IMR-90 (cell line): ENCODE measurements around the gene SYCN. TPM values are rescaled to one million over a fixed set of nuclear protein-coding genes. Genes with fewer than 3 reads are reported as not detected.

Experiments used
- ATAC-seq: fragments of 200-7000 bp; cut with Tn5 transposase; 2 replicates; pipeline ENCODE4 v1.9.1; 2020; ENCODE audit warnings: low read depth, mild to moderate bottlenecking, moderate library complexity
- BruUV-seq: library from RNA; stranded (reverse); fragments of 400-500 nt; replicated peaks from 2 replicates; lab custom pipeline; 2021; lab: Mats Ljungman, UMichigan
- CTCF ChIA-PET: fragments of 300-600 bp; formaldehyde crosslinking; extraction: SDS; loops from one replicate; lab custom pipeline; 2021; ENCODE audit warnings: antibody characterized with exemption; lab: Yijun Ruan, JAX
- POLR2A ChIA-PET: fragments of 300-600 bp; sonication (Branson Sonifier 250); formaldehyde crosslinking; loops from one replicate; lab custom pipeline; 2022; ENCODE audit warnings: antibody characterized with exemption; ENCODE audit not compliant: unreplicated experiment; lab: Charles Lee
- DNase-seq: peaks from one replicate; pipeline ENCODE4 v3.0.0; 2013
- H2AFZ ChIP-seq: replicated peaks from 2 replicates; pipeline ENCODE3; 2013; ENCODE audit warnings: low read length, mild to moderate bottlenecking; ENCODE audit not compliant: poor library complexity
- H2AK5ac ChIP-seq: 2 replicates; pipeline ENCODE4 v1.6.1; 2013; ENCODE audit warnings: low read depth, low read length, inconsistent platforms
- H2AK9ac ChIP-seq: replicated peaks from 2 replicates; pipeline ENCODE3; 2013; ENCODE audit warnings: mild to moderate bottlenecking, low read depth, low read length, moderate library complexity; ENCODE audit not compliant: poor library complexity
- H2BK120ac ChIP-seq: 2 replicates; pipeline ENCODE4 v1.6.1; 2013; ENCODE audit warnings: low read depth, low read length, inconsistent platforms
- H2BK15ac ChIP-seq: 3 replicates; pipeline ENCODE4 v1.6.1; 2013; ENCODE audit warnings: low read depth, low read length, inconsistent platforms
- H2BK20ac ChIP-seq: 2 replicates; pipeline ENCODE4 v1.6.1; 2013; ENCODE audit warnings: low read depth, mild to moderate bottlenecking, inconsistent platforms, low read length, moderate library complexity
- H2BK5ac ChIP-seq: 2 replicates; pipeline ENCODE4 v1.6.1; 2013; ENCODE audit warnings: mild to moderate bottlenecking, low read depth, low read length, inconsistent platforms; ENCODE audit not compliant: poor library complexity, severe bottlenecking
- H3K14ac ChIP-seq: replicated peaks from 2 replicates; pipeline ENCODE4 v1.6.1; 2013; ENCODE audit warnings: low read depth, low read length, inconsistent platforms
- H3K18ac ChIP-seq: 2 replicates; pipeline ENCODE4 v1.6.1; 2013; ENCODE audit warnings: low read depth, low read length, control low read depth
- H3K23ac ChIP-seq: 2 replicates; pipeline ENCODE4 v1.6.1; 2013; ENCODE audit warnings: low read depth, low read length, inconsistent platforms
- H3K27ac ChIP-seq: 2 replicates; pipeline ENCODE4 v1.5.1; 2013; ENCODE audit warnings: mild to moderate bottlenecking, control low read depth, low read length; ENCODE audit not compliant: insufficient read depth
- H3K27me3 ChIP-seq: 2 replicates; pipeline ENCODE4 v1.6.1; 2013; ENCODE audit warnings: low read length; ENCODE audit not compliant: control insufficient read depth, insufficient read depth
- H3K36me3 ChIP-seq: 2 replicates; pipeline ENCODE4 v1.6.1; 2013; ENCODE audit warnings: low read length, mixed read lengths; ENCODE audit not compliant: control insufficient read depth, insufficient read depth
- H3K4ac ChIP-seq: 2 replicates; pipeline ENCODE4 v1.6.1; 2013; ENCODE audit warnings: low read depth, low read length, inconsistent platforms
- H3K4me1 ChIP-seq: 2 replicates; pipeline ENCODE4 v1.6.1; 2013; ENCODE audit warnings: low read length, mixed read lengths; ENCODE audit not compliant: control insufficient read depth, insufficient read depth
- H3K4me2 ChIP-seq: 2 replicates; pipeline ENCODE4 v1.6.1; 2013; ENCODE audit warnings: low read depth, mild to moderate bottlenecking, control low read depth, low read length, moderate library complexity
- H3K4me3 ChIP-seq: 2 replicates; pipeline ENCODE4 v1.5.1; 2013; ENCODE audit warnings: low read depth, mild to moderate bottlenecking, control low read depth, low read length, moderate library complexity; ENCODE audit not compliant: insufficient read depth
- H3K56ac ChIP-seq: 2 replicates; pipeline ENCODE4 v1.6.1; 2013; ENCODE audit warnings: low read length, inconsistent platforms; ENCODE audit not compliant: insufficient read depth; ENCODE audit errors: extremely low read depth
- H3K79me1 ChIP-seq, 2 experiments: 2 replicates each; pipeline ENCODE4 v1.6.1; 2013; ENCODE audit warnings: low read length in 2 of 2, inconsistent platforms in 1 of 2, low read depth in 1 of 2
- H3K9ac ChIP-seq: 2 replicates; pipeline ENCODE4 v1.6.1; 2013; ENCODE audit warnings: low read depth, low read length, control low read depth
- H3K9me1 ChIP-seq: 2 replicates; pipeline ENCODE4 v1.6.1; 2013; ENCODE audit warnings: low read length, inconsistent platforms; ENCODE audit not compliant: insufficient read depth
- H3K9me3 ChIP-seq: 2 replicates; pipeline ENCODE4 v1.6.1; 2013; ENCODE audit warnings: low read length; ENCODE audit not compliant: control insufficient read depth, insufficient read depth
- H4K20me1 ChIP-seq: 2 replicates; pipeline ENCODE4 v1.6.1; 2013; ENCODE audit warnings: low read length, inconsistent platforms; ENCODE audit not compliant: insufficient read depth
- H4K5ac ChIP-seq: 2 replicates; pipeline ENCODE4 v1.6.1; 2013; ENCODE audit warnings: mild to moderate bottlenecking, low read depth, low read length, control low read depth
- H4K8ac ChIP-seq, 2 experiments: 2 replicates each; pipeline ENCODE4 v1.6.1; 2013; ENCODE audit warnings: low read depth in 2 of 2, low read length in 2 of 2, control low read depth in 1 of 2, inconsistent platforms in 1 of 2
- H4K91ac ChIP-seq: 2 replicates; pipeline ENCODE4 v1.6.1; 2013; ENCODE audit warnings: low read depth, low read length, inconsistent platforms; ENCODE audit not compliant: insufficient read depth
- CHD1 ChIP-seq: IDR thresholded peaks from 2 replicates; pipeline ENCODE4 v1.6.1; 2012; ENCODE audit warnings: low read depth, low read length, improper control_type of control experiment
- MAZ ChIP-seq: IDR thresholded peaks from 2 replicates; pipeline ENCODE4 v1.6.1; 2012; ENCODE audit warnings: low read depth, mild to moderate bottlenecking, low read length, improper control_type of control experiment, moderate library complexity, borderline replicate concordance
- WGBS, 2 experiments: methylation state at CpG; one replicate each; pipeline versions ENCODE4 v1.1.5 to v1.1.7; 2013; ENCODE audit warnings: missing lambda C conversion rate in 2 of 2; ENCODE audit not compliant: insufficient read length in 1 of 2; ENCODE audit errors: extremely low coverage in 2 of 2; 5-methylcytosine and 5-hydroxymethylcytosine counted together
- dilution Hi-C: fragments of 300-500 bp; cut with HindIII; formaldehyde crosslinking; loops from one replicate; pipeline ENCODE4 v1.14.3; 2018; ENCODE audit warnings: low sequenced_read_pairs; ENCODE audit not compliant: unreplicated experiment
- in situ Hi-C: fragments of 300-500 bp; cut with MboI; formaldehyde crosslinking; loops from 3 replicates; pipeline ENCODE4 v1.14.3; 2019; ENCODE audit warnings: low sequenced_read_pairs, inconsistent platforms, mixed read lengths
- intact Hi-C: fragments of 100-400 bp; cut with micrococcal nuclease; formaldehyde crosslinking; loops from 2 replicates; pipeline ENCODE4 v1.10.0; 2022
- polyA plus RNA-seq, 3 experiments: library from polyadenylated mRNA; depleted of rRNA; stranded (reverse); fragments of >200 nt; gene quantifications; 2 replicates each; pipeline ENCODE4 v1.2.3, GENCODE V29; 2012; ENCODE audit warnings: low replicate concordance in 1 of 3
- total RNA-seq: library from RNA; depleted of rRNA; stranded (reverse); fragments of >200 nt; gene quantifications from 2 replicates; pipeline ENCODE4 v1.2.3, GENCODE V29; 2012

SYCN gene
- total and polyA plus RNA-seq, 2 of the 4 experiments (the other 2 are of a cell fraction): not detected

GRCh38 chr19:39156326-39157230 lies 47.5 kb downstream of the SYCN start:
- intact Hi-C loops (no loop called here), in situ Hi-C loops (no loop called here), dilution Hi-C loops (no loop called here)
- ChIA-PET CTCF (no interaction called here), POLR2A (no interaction called here)
- Histone ChIP-seq H3K56ac (no peak overlapping the region), H2AFZ (peak overlapping the region; percentile 81), H3K4me1 (peaks cover 26% of the 10 kb centered on the region), H2BK120ac (peak overlapping the region; percentile 30; the same call in 1 of the 2 replicates), H2BK20ac (no peak overlapping the region), H4K91ac (peak overlapping the region; percentile 10; the same call in 1 of the 2 replicates), H2BK5ac (peak overlapping the region; percentile 9), H3K27me3 (no peaks in the 10 kb centered on the region), H3K27ac (peak overlapping the region; percentile 51; the same call in 1 of the 2 replicates), H3K14ac (0 out of 2 replicates have a peak overlapping the region, but pooled peaks have one; percentile 19), H3K18ac (no peak overlapping the region), H3K36me3 (no peaks in the 10 kb centered on the region), H3K23ac (0 out of 2 replicates have a peak overlapping the region, but pooled peaks have one; percentile 17), H2AK5ac (peak overlapping the region; percentile 10; the same call in 1 of the 2 replicates), H4K5ac (no peak overlapping the region), H2AK9ac (peak overlapping the region; percentile 84), H4K20me1 (peaks cover 57% of the 10 kb centered on the region), H4K8ac (peak overlapping the region in 1 of 2 experiments; percentile 29; a peak in 2 of 4 replicates), H3K4me3 (peak overlapping the region; percentile 25), H3K4me2 (peak overlapping the region; percentile 76), H3K9me3 (no peaks in the 10 kb centered on the region), H3K4ac (peak overlapping the region; percentile 78), H3K9ac (no peak overlapping the region), H3K9me1 (peaks cover 33% of the 10 kb centered on the region), H3K79me1 (peaks cover 39 to 82% of the 10 kb centered on the region in 2 experiments), H2BK15ac (no peak overlapping the region)
- 55% methylated on average over 14 of the region's 24 CpGs; no CpG with 5 or more reads in 1 of the 2 experiments for WGBS, 2 experiments
- peak; percentile 29 for DNase-seq
- no TSS peak for BruUV-seq
- peak; percentile 79 for ATAC-seq
- TF ChIP-seq MAZ (peak; percentile 21; the same call in 1 of the 2 replicates), CHD1 (no peak)
